Umbilical cord (tissue), 2 donors: ENCODE results near the gene NLGN1. TPM values are rescaled to one million over a fixed set of nuclear protein-coding genes. Genes with fewer than 3 reads are reported as not detected.

Experiments
- DNase-seq: peaks from one replicate; pipeline ENCODE4 v3.0.0-alpha.2; 2015; ENCODE audit warnings: low spot score
- total RNA-seq: library from RNA; depleted of rRNA; stranded (reverse); fragments of >200 nt; gene quantifications from one replicate; pipeline ENCODE4 v1.2.3, GENCODE V29; 2014; ENCODE audit warnings: low replicate concordance; ENCODE audit not compliant: insufficient read depth

The NLGN1 gene
- total RNA-seq, 1 donor from 2014 or later = 8.7 TPM

DNA sequence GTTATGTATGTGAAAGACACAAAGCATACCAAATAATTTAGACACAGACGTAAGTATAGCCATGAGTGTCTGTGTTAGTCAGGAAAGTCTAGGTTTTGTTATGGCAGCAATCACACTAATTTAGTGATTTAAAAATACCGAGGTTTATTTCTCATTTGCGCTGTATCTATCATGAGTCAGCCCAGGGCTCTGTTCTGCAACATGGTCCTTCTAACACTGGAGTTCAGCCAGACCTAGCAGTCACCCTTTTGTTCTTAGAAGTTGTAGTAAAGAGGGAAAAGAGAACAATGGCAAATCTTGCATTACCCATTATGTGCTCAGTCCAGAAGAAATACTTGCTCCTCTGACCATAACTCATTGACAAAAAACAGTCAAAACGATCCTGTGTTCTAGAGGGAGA is 311.5 kb downstream of the NLGN1 start:
- no peak for DNase-seq

DNA sequence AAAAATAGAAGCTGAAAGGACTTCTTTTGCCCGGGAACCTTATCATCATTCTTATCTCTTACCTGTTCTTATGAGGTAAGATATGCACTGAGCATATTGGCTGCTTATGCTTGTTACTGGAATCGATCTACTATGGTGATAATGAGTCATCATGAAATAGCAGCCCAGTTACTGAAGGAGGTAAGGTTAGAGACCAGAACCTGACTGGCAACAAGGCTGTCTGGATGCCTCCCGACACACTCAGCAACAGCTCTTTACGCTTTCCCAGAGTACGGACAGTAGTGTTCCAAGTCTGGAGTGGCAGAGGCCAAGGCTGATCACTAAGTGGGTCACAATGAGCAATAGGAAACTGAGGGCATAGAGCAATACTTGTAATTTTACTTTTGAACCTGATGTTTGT is 314.1 kb downstream of the NLGN1 start:
- peak; percentile 15 for DNase-seq

DNA sequence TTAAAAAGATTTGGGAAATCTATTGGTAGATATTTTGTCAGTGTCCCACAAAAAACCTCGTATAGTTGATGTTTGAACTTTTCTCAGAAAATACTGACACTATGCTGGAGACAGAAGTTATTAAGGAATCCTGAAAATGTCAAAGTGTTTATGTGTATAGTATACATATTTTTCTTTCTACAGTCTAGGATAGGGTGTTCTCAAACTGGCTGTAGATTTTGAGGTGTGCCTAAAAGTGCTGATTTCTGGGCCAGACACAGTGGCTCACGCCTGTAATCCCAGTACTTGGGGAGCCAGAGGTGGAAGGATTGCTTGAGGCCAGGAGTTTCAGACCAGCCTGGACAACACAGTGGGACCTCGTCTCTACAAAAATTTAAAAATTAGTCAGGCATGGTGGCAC is 322.0 kb downstream of the NLGN1 start:
- DNase-seq = no peak

DNA sequence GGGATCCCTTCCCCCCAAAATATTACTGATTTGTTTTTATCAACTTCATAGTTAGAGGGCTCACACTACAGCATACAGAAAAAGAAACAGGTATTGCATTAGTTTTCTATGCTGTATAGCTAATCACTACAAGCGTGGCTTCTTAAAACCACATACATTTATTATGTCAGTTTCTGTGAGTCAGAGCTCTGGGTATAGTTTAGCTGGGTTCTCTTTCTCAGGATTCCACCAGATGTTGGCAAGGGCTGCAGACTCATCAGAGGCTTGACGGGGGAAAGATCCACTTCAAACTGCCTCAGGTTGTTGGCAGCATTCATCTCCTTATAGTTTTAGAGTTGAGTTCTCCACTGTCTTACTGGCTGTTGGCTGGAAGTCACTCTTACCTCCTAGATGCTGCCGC is 328.0 kb downstream of the NLGN1 start:
- no peak for DNase-seq

DNA sequence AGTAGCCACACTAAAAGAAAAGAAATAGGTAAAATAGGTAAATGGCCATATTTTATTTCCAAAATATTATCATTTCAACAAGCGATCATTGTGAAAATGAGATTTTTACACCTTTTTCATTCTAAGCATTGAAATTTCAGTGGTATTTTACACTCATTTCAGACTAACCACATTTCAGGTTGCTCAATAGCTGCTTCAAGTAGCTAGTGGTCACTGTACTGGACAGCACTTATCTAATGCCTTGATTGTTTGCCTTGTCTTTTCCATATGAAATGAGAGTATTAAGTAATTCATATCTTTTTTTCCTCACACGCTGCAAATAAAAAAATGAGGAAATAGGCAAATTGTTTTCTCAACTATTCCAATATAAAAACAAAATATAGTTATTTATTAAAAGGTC is 332.8 kb downstream of the NLGN1 start:
- no peak for DNase-seq

DNA sequence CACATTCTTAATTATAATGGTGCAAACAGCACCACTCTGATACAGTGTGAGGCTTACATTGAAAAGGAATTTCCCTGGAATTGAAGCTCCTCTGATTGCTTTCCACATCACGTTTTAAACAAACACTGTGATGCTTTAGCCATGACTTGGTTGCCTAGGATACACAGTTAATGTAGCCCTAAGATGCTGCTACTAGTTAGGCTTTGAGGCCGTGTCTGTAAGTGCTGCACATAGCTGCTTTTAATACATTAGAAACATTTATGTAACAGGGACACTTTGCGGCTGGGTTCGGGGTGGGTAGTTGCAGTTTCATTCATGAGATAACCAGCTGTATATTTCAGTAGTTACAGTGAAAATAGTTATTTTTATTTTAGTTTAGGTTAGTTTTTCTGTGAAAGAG is 334.7 kb downstream of the NLGN1 start:
- DNase-seq = no peak

DNA sequence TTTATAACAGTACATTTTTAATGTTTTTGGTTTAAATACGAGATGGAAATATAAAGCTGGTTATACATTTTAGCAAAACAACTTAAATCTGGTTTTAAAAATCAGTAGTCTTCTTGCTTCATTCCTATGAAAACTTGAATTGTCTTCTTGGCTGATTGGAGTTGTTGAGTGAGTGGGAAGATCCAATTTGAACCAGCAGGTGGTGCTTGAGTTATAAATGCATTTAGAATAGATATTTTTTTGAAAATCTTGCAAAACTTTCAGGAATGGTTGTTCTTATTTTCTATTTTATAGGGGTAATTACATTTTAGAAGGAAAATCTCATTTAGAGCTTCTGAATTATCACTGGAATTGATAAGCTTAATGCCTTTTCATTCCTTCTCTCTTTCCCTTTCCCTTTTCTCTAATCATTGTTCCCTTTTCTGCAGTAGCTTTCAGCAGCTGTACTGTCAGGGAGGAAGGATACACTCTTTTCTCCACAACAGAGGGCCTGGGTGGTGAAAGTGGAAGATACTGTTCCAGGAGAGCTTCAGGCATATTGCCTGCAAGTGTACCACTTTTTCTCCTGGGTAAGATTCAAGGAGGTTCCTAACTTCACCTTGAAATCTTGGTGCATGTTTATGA is 335.6 kb downstream of the NLGN1 start:
- DNase-seq = peak; percentile 60

DNA sequence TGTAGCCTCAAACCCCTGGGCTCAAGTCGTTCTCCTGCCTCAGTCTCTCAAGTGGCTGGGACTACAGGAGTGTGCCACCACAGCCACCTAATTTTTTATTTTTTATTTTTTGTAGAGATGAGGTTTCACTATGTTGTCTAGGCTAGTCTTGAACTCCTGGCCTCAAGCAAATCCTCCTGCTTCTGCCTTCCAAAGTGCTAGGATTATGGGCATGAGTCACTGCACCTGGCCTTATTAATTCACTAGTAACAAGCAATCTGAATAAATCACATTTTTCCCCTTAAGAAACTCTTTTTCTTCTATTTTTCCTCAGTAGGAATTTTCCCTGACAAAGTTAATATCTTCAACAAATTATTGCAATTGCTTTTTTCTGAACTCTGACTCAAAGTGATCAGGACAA is 336.9 kb downstream of the NLGN1 start:
- DNase-seq = no peak

DNA sequence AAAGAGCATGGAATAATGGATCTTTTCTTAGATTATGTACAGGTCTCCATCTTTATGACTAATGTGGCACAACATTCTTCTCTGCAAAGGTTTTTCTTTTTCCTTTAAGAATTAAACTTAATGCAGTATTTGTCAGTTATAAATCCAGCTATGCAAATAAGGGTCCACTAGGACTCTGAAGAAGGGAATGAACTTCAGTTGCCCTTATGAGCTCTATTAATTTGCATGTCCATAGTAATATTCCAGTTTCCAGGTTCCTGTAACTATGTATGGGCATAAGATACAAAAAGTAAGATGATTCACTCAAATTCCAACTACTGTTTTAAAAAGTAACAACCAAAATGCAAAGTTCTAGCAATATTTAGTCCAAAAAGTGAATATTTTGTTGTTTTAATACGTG is 337.4 kb downstream of the NLGN1 start:
- no peak for DNase-seq

DNA sequence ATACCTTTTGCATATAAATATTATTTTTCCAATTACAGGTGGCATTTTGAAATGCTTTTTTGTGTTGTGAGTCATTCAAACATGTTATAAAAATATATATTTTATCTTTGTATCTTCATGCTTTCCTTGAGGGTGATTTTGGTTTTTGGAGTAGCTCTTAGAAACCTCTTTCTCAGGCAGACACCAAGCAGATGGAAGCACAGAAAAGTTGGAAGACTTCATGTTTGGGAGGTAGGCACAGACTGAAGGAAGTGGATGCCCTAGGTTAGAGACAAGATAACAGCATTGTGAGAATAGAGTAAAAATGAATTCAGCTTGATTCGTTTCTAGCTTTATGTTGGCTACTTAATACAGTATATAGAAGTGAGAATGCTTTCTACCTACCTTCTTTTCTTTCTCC is 338.3 kb downstream of the NLGN1 start:
- DNase-seq = no peak

DNA sequence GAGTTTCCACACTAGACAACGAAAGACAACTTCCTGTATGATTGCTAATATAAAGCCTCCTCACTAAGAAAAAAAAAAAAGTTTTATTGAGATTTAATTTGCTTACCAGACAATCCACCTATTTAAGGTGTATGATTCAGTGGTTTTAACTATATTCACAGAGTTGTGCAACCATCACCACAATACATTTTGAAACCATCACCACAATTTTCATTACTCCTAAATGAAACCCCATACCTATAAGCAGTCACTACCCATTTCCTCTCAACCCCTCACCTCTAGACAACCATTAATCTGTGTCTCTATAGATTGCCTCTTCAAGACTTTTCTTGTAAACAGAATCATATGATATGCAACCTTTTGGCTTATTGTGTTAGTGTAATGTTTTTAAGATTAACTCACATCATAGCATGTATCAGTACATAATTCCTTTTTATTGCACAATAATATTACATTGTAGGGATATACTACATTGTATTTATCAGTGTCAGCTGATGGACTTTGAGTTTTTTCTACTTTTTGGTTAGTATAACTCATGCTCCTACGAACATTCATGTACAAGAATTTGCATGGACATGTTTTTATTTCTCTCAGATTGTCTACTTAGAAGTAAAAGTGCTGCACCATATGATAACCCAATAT is 339.7 kb downstream of the NLGN1 start:
- DNase-seq = no peak

DNA sequence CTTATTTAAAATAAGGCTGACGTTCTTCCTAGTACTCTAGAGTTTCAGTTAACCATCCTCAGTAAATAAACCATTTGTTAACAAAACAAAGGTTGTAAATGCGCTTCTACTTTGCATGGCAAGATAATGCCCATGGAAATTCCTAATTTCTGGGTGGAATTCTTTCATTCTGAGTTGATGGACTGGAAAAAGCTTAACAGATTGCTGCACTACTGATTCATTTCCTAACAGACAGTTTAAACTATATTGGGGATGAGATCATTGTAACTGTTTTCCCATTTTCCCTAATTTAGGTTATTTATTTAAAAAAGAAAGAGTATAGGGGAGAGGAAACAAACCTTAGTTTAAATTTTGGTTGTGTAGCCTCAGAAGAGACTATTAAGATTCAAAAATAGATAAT is 342.2 kb downstream of the NLGN1 start:
- no peak for DNase-seq

DNA sequence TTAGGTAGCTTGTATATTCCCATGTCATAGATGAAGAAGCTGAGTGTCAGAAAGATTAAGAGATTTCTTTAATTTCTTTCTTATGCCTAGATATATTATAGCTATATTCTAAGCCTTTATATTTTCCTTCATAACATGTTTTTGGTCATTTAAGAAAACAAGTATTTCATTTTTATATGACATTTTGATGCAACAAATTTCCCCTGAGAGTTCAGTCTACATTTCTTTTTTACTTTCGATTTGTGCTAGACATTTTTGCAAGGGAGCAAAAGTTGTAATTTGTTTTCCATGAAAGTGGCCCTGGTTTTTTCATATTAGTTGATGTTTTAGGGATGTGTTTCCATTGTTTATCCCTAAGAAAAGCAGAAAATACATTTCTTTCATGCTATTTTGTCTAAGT is 344.9 kb downstream of the NLGN1 start:
- DNase-seq = no peak

DNA sequence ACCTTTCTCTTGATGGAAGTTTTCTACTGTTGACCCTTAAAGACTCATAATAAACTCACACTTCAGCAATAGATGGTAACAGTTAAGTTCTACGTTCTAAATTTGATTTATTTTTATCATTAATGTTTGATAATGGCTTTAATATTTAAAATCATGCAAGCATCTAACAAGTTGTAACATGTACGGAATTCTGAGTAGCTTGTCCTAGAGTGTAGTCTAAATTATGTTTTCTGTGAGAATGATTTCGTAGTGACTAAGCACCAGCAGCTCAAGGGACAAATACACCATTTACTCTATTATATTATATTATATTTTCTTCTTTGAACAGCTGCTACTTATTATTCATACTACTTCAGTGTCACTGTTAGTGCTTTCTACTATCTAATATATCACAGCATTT is 345.6 kb downstream of the NLGN1 start:
- no peak for DNase-seq

DNA sequence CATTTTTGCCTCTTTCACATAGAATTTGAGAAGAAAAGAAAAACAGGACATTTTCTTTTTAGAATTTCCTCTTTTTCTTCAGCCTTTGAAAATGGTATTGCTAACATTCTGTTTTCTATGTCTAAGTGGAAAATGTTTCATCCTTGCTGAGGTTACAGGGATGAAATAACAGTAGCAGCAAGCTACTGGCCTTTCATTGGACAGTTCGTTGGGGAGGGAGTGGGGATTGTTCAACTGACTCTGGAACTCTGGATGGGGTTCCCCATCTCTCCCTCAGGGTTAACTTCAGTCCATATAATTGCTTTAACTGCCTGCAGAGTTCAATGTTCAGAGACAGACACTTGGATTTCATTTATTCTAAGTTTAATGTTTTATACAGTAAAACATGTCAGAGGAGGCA is 346.0 kb downstream of the NLGN1 start:
- no peak for DNase-seq

DNA sequence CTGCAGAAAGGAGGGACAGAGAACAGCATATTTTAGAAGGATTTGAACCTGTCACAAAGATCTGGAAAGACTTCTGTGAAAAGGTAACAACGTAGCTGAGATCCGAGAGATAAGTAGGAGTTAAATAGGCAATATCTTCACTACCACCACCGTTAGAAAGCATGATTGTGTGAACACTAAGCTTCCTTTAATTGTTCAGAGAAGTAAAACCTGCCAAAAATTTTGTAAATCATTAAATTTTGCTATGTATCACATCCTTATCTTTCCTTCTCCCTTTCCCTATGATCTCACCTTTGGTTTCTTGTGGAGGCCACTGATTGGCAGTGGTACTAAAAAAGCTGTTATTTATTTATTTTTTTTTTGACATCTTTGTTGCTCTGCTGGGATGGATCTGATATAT is 346.9 kb downstream of the NLGN1 start:
- no peak for DNase-seq

DNA sequence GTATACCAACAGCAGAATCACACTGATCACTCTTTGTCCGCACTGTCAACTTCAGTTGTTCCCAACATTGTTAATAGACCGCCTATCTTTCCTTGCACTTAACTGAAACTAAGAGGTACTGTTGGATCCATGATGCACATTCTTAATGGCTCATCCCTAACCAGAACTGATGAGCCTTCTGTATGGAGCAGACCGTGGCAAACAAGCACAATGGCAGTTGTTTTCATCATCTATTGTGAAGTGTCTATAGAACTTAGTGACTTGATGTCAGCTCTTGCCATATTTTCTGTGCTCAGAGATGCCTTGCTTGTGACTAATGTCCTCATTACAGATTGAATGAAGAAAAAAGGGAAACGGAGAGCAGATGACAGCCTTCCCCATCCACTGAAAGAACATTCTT is 347.4 kb downstream of the NLGN1 start:
- no peak for DNase-seq

DNA sequence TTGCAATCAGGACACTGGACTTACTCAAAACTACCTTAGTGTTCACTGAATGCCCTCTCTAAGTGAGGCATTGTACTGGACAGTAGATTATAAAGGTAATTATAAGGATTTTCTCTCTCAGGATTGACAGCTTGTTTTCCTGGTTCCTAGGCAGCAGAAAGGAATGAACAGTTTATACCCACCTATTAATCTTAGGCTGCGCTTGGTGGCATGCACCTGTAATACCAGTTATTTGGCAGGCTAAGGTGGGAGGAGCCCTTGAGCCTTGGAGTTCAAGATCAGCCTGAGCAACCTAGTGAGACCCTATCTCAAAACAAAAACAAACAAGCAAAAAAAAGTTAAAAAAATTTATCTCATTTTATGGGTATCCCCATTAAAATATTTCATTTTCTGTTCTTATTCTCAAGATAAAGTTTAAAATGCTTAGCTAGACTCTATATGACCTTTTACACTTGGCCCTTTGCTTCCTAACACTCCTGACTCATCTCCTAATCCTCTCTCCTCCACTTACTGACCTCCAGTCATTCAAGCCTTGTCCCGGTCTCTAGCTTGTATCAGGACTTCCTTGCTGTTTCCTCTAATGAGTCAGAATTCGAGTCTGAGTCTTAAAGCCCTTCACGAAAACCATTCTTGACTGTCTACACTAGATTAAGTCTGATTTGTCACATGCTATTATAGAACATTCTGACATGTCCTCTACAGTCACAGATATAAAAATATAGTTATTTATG is 348.6 kb downstream of the NLGN1 start:
- no peak for DNase-seq

DNA sequence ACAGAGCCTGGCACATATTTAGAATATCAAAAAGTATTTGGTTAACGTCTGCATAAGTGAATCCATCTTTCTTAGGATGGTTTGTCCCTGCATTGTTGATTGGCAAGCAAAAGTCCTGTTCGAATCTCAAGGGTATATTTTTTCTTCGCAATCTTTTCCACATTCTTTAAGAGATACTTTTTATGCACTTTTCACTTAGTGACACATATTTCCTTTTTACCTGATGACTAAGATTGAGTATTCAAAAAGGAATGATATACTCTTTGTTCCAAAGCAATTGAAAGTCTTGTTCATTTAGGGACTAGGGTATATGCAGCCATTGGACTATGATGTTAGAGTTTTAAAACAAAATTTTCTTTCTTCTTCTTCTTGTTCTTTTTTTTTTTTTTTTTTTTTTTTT is 349.9 kb downstream of the NLGN1 start:
- no peak for DNase-seq

DNA sequence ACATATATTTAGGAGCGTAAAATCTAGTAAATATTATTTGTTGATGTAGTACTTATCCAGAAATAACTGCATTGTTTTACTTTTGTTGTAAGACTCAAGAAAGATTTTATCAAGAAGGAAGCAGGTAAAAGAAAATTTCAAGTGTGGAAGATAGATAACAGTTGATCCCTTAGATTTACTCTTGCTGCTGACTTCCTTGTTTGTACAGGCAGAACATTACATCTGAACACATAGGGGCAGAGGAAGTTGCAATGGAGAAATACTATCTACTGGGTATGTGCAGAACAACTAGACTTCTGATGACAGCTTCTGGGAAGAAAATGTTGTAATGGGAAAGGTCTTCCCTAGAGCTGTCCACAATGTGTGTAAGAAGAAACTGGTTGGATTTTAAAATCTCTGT is 350.6 kb downstream of the NLGN1 start:
- no peak for DNase-seq

DNA sequence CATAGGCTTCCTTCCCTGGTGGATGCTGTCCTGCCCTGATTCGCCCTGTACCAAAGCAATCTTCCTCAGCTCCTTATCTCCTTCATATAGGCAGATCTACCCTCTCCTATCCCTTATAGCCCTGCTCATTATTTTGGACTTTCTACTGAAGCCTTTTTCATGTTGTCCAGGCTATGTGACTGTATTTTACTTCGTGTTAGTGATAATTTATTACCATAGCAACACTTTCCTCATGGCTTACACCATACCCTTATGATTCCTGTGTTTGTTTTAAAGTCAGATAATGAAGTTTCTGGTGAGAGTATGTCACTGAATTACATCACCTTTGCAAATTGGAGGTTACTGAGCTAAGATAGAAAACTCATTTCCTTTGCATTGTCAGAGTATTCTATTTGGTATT is 352.6 kb downstream of the NLGN1 start:
- no peak for DNase-seq

DNA sequence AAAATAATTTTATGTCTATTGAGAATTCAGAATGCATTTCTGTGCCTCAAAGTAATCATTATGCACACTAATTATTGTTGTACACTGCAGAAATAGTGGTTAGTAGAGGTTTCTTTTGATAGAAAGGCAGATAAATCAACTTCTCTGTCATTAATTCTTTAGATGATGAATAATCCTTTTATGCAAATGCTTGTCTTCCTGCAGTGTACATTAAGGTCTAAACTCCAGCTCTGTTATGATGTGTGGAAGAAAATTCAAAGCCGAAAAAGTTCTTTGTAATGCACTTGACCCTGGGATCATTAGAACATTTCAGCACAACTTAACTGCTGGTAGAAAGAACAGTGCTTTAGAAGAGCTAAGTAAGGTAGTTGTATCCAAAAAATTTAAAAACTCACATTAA is 353.0 kb downstream of the NLGN1 start:
- no peak for DNase-seq

DNA sequence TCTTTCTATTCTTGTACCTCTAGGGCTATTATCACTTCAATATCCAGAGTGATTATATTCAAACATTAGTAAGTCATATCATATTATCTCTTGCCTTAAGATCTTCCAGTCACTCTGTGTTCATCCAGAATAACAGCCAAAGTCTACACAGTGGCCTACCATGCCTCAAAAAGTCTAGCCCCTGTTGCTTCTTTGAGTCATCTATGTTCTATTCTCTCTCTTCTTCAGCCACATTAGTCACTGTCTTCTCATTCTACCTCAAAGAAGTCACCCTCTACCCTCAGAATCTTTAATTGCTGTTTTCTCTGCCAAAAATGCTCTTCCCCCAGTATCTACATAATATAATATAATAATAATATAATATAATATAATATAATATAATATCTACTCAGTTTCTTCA is 356.0 kb downstream of the NLGN1 start:
- DNase-seq = no peak
